Measurements from ENCODE around the gene WWOX.

Gene WWOX

DNA sequence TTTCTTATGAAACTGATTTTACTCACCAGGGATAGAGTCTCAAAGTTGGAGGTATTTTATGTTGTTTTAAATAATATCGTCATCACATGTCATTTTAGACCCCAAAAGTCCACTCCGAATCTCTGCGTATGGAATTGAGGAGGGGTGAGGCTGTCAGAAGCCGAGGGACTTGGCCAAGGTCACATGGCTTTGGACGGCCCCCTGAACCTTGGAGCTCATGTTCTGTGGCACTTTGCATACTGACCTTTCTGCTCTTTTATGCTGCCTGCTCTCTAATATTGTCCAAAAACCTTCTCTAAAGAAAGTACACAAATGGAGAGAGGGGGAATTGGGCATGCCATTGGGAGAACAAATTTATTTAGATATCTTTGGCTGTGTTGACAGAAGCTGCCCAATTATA, 700.0 kb downstream of the WWOX start:
- DNase-seq (ENCODE audit: low read depth in 2 of 2): no peak

DNA sequence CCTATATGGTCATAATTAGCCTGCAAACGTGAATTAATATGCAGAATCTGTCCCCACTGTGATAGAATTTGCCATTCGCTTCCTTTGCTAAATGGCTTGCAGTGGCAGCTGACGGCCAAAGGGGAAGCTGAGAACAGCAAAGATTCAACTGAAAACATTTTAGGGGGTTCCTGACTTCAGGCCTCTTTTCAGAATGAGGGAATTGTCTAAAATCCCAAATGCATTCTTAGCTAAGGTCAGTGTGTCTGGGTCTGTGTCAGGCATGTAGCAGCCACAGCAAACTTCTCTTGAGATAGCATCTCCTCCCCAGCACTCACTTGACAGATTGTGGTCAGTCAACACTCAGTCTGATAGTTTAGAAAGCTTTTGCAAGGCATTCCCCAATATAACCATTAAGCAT, 701.1 kb downstream of the WWOX start:
- DNase-seq (ENCODE audit: low read depth in 2 of 2): no peak

DNA sequence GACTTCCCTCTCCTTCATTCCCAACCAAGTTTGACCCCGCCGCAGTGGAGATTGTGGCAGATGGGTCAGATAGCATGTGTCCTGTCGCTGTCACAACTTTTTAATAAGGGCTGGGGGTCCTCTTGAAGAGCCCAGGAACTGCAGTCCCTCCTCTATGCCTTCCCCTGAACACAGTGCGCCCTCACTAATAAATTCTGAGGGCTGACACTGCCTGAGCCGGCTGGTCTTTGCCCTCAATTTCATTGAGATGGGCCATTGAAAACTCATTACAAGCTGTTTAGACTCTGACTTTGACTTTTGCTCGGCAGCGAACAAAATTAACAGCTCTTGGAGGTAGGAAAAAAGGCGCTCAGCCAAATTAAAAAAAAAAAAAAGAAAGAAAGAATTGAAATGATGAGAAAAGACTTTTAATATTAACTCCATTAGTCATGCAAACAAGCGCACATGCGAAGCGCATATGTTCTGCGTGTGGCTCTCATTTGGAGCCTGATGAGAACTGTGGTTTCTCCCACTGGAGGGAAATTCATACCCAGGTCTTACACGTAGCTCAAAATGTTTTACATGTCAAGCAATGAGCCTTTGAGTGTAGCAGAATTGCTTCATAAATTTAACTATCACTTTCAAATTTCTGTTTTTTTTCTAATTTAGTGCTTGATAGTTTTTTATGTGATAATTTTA, 704.7 kb downstream of the WWOX start:
- DNase-seq (ENCODE audit: low read depth in 2 of 2): no peak

GRCh38 chr16:78805556-78805955, 706.1 kb downstream of the WWOX start:
- DNase-seq (ENCODE audit: low read depth in 2 of 2): no peak

DNA sequence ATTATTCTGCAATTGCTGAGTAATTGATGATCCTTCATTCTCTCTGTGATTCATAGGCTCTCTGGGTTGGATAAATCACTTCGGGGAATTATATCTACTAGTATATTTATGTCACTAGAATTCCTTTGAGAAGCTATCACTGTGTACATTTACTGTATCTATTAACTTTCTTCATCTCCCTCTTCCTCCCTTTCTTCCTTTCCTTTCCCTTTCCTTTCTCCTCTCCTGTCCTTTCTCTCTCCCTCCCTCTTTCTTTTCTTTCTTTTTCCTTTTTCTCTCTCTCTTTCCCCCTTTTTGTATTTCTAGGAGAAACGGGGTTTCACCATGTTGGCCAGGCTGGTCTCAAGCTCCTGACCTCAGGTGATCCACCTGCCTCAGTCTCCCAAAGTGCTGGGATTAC, 711.8 kb downstream of the WWOX start:
- no peak for DNase-seq (ENCODE audit: low read depth in 2 of 2)

GRCh38 chr16:78812582-78812981, 713.1 kb downstream of the WWOX start:
- DNase-seq (ENCODE audit: low read depth in 2 of 2): no peak

DNA sequence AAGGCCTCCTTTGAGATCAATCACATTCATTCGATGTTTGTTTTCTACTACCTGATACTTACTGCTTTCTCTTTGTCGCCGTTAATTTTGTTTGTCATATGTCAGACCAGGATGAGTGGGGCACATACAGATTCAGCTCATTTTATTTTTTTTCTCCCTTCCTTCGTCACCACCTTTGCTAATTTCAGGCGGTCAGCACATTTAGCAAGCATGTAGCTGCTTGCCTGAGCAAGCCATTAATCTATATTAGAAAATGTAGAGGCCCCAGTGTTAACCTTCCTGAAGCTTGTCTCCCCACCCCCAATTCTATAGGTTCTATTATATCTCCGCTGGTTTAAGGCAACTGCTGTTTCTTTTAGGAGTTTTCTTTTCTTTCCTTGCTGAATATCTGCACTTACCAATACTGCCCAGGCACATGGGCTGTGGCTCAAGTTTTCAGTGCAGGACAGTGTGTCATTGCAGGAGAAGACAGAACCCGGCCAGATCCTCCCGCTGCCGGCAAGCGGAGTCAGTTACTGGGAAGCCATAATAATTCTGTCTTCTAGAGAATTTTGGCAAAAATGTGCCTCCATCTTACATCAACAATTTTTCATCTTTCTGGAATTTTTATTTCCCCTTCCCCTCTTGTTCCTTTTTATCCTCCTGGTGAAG, 714.3 kb downstream of the WWOX start:
- no peak for DNase-seq (ENCODE audit: low read depth in 2 of 2)

GRCh38 chr16:78815713-78816112, 716.3 kb downstream of the WWOX start:
- DNase-seq (ENCODE audit: low read depth in 2 of 2): no peak

- DNase-seq (ENCODE audit: low read depth in 2 of 2): no peak
Observed at GRCh38 chr16:78816499-78817195, 717.2 kb downstream of the WWOX start.

DNA sequence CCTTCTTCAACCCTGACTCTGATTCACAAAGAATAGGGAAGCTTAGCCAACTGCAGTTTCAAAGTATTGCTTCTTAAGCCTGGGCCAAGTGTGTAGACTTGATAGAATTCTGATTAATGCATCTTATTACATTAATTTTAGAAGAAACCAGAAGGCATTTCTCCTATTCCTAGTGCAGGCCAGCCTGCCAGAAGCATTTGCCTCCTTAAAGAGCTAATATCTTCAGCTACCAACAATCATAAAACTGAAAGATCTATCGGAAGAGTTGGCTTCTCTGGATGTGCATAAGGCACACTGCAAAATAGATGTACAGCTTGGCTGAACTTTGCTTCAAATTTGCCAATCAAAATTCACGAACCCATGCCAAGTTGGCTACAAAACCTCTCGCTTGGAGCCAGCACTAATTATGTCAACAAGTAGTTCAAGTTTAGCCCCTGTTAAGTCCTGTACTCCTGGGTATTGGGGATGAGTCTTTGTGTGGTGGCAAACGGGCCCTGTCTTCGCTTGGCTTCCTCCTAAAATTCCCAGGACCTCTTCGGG, 717.8 kb downstream of the WWOX start:
- DNase-seq (ENCODE audit: low read depth in 2 of 2): no peak

GRCh38 chr16:78821335-78821734, 721.9 kb downstream of the WWOX start:
- no peak for DNase-seq (ENCODE audit: low read depth in 2 of 2)

- DNase-seq (ENCODE audit: low read depth in 2 of 2): no peak
Observed at GRCh38 chr16:78822509-78822908, 723.1 kb downstream of the WWOX start.

DNA sequence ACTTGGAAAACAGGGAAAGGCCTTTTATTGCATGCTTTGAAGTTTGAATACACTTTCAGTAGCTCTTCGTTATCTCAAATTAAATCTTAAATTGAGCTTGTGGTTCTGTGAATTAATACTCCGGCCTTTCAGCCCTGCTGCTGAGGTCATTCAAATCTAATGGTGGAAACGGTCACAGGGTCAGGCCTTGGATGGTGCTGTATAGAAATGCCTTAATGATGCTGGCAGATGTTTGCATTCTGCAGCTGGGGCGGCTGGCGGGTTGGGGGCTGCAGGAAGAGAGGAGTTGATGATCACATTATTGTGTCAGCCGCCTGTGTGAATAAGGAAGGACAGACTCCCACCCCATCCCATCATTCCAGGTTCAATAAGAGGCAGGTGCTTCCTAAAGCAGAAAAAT, 723.6 kb downstream of the WWOX start:
- no peak for DNase-seq (ENCODE audit: low read depth in 2 of 2)

DNA sequence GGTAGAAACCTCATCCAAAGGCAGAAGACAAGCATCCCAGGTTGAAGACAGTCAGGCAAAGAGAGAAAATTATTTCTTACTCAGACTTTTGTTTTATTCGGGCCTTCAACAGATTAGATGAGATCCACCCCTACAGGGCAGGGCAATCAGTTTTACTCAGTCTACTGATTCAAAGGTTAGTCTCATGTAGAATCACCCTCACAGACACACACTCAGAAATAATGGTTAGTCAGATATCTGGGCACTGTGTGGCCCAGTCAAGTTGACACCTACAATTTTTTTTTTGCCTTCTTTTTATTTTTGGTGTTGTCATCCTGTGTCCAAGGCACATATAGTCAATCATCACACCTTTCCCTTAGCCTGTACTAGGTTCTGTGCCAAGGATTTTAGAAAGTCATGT, 729.8 kb downstream of the WWOX start:
- no peak for DNase-seq (ENCODE audit: low read depth in 2 of 2)

DNA sequence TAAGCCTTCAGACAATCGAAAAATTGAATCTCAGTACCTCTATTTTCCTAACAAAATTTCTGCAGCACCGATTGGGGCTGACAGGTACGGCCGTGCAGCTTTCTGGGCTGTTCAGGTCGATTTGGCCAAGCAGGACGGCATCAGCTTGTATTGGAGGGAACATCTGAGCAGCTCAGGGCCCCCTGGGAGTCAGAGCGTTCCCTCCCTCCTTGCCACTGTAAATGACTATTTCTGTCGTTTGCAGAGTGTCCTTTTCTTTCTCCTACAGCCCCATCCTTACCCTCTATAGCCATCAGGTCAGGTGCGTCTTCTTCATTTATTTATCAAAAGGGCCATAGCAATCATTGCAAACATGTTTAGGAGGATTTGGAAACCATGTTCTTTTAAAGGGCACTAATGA, 731.1 kb downstream of the WWOX start:
- DNase-seq (ENCODE audit: low read depth in 2 of 2): no peak

- no peak for DNase-seq (ENCODE audit: low read depth in 2 of 2)
Observed at GRCh38 chr16:78832100-78832499, 732.6 kb downstream of the WWOX start.

- no peak for DNase-seq (ENCODE audit: low read depth in 2 of 2)
Observed at GRCh38 chr16:78836802-78837491, 737.5 kb downstream of the WWOX start.

DNA sequence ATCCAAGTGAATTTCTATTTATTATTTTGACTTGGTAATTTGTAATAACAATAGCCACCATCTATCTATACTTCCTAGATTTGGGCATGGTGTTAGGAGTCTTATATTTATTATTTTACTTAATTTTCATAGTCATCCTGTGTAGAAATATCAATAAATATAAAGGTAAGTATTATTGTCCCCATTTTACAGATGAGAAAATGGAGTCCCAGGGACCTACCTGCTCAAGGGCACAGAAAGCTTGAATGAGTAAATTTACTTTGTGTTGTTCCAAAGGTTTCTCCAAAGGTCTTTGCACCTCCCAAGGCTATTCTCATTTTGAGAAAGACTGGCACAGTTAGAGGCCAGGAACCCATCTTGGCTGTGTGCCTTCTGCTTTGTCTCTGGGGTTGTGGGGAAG, 738.3 kb downstream of the WWOX start:
- no peak for DNase-seq (ENCODE audit: low read depth in 2 of 2)

DNA sequence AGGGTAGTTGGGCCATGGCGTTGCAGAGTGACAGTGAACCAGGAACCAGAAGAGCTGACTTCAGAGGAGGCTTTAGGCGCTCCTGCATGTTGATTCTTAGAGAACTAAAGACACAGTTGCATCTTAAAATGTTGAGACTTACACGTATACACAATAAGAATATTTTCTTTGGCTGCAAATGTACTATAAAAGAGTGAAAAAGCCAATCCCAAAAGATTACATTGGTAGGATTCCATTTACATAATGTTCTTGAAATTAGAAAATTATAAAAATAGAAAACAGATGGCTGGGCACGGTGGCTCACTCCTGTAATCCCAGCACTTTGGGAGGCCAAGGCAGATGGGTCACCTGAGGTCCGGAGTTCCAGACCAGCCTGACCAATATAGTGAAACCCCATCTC, 738.8 kb downstream of the WWOX start:
- no peak for DNase-seq (ENCODE audit: low read depth in 2 of 2)

- DNase-seq (ENCODE audit: low read depth in 2 of 2): no peak
Observed at GRCh38 chr16:78842950-78843349, 743.5 kb downstream of the WWOX start.

DNA sequence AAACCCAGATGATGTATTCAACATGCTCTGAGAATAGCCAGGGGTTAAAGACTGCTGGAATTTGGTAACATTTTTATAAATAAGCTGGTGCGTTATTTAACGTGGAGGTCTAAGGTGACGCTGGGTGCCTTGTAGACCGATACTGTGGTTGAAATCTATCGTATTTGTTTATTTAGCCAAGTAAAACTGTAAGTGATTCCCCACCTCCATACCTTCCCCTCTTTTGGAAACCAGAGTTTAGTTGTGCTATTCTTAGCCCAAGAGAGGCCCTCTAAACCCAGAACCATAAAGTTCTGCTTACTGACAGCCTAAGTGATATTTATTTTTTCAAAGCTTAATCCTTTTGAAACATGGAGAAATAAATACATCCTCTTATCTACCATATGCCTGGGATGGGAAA, 744.5 kb downstream of the WWOX start:
- DNase-seq (ENCODE audit: low read depth in 2 of 2): no peak

DNA sequence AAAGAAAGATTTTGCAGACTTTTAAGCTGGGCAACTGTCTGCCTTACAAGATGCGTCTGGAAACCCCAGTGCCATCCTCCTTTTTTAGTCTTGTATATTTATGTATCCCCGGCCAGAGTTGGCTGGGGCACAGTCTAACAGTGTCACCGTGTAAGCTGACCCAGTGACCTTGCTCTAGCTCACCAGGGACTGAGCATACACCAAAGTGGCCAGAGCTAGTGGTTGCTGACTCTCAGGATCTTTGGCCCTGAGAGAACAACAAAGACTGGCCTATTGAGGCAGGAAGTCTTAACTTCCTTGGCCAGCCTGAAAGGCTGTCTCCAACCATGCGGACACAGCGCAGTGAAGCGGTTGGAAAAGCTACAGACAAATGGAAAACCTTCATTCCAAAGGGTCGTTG, 745.2 kb downstream of the WWOX start:
- DNase-seq (ENCODE audit: low read depth in 2 of 2): no peak
